Measurements from ENCODE around the gene RABGAP1L.

RABGAP1L gene

GRCh38 chr1:174197088-174197487 is 37.8 kb downstream of the RABGAP1L start:
- in situ Hi-C loops (cut with MboI; ENCODE audit: low sequenced_read_pairs) = no loop called here

- in situ Hi-C loops (cut with MboI; ENCODE audit: low sequenced_read_pairs) = no loop called here
Measured at GRCh38 chr1:174197547-174197946, 38.2 kb downstream of the RABGAP1L start.

- in situ Hi-C loops (cut with MboI; ENCODE audit: low sequenced_read_pairs) = no loop called here
Measured at GRCh38 chr1:174198202-174198601, 38.9 kb downstream of the RABGAP1L start.

- in situ Hi-C loops (cut with MboI; ENCODE audit: low sequenced_read_pairs) = loop anchor here (25.0 kb wide), 1 partner anchor 213 kb away; no protein-coding TSS in a partner anchor
Measured at GRCh38 chr1:174200746-174201145, 41.4 kb downstream of the RABGAP1L start.

GRCh38 chr1:174204697-174205308 is 45.5 kb downstream of the RABGAP1L start:
- in situ Hi-C loops (cut with MboI; ENCODE audit: low sequenced_read_pairs) = loop anchor here (25.0 kb wide), 1 partner anchor 218 kb away; no protein-coding TSS in a partner anchor

- in situ Hi-C loops (cut with MboI; ENCODE audit: low sequenced_read_pairs) = loop anchor here (25.0 kb wide), 1 partner anchor 219 kb away; no protein-coding TSS in a partner anchor
Measured at GRCh38 chr1:174206148-174206836, 47.0 kb downstream of the RABGAP1L start.

GRCh38 chr1:174209347-174210187 is 50.2 kb downstream of the RABGAP1L start:
- in situ Hi-C loops (cut with MboI; ENCODE audit: low sequenced_read_pairs) = loop anchor here (25.0 kb wide), 1 partner anchor 222 kb away; no protein-coding TSS in a partner anchor

- in situ Hi-C loops (cut with MboI; ENCODE audit: low sequenced_read_pairs) = loop anchor here (25.0 kb wide), 1 partner anchor 224 kb away; no protein-coding TSS in a partner anchor
Measured at GRCh38 chr1:174211486-174211885, 52.2 kb downstream of the RABGAP1L start.

GRCh38 chr1:174215766-174216165 is 56.4 kb downstream of the RABGAP1L start:
- in situ Hi-C loops (cut with MboI; ENCODE audit: low sequenced_read_pairs) = loop anchor here (25.0 kb wide), 1 partner anchor 228 kb away; no protein-coding TSS in a partner anchor

GRCh38 chr1:174217248-174217647 is 57.9 kb downstream of the RABGAP1L start:
- in situ Hi-C loops (cut with MboI; ENCODE audit: low sequenced_read_pairs) = loop anchor here (25.0 kb wide), 1 partner anchor 230 kb away; no protein-coding TSS in a partner anchor

- in situ Hi-C loops (cut with MboI; ENCODE audit: low sequenced_read_pairs) = loop anchor here (25.0 kb wide), 1 partner anchor 231 kb away; no protein-coding TSS in a partner anchor
Measured at GRCh38 chr1:174217787-174218574, 58.7 kb downstream of the RABGAP1L start.

GRCh38 chr1:174218983-174219382 is 59.7 kb downstream of the RABGAP1L start:
- in situ Hi-C loops (cut with MboI; ENCODE audit: low sequenced_read_pairs) = loop anchor here (25.0 kb wide), 1 partner anchor 232 kb away; no protein-coding TSS in a partner anchor

- in situ Hi-C loops (cut with MboI; ENCODE audit: low sequenced_read_pairs) = loop anchor here (25.0 kb wide), 1 partner anchor 232 kb away; no protein-coding TSS in a partner anchor
Measured at GRCh38 chr1:174219606-174220370, 60.5 kb downstream of the RABGAP1L start.

- in situ Hi-C loops (cut with MboI; ENCODE audit: low sequenced_read_pairs) = loop anchor here (25.0 kb wide), 1 partner anchor 234 kb away; no protein-coding TSS in a partner anchor
Measured at GRCh38 chr1:174221681-174222080, 62.4 kb downstream of the RABGAP1L start.

- in situ Hi-C loops (cut with MboI; ENCODE audit: low sequenced_read_pairs) = loop anchor here (25.0 kb wide), 1 partner anchor 235 kb away; no protein-coding TSS in a partner anchor
Measured at GRCh38 chr1:174222166-174222949, 63.0 kb downstream of the RABGAP1L start.

GRCh38 chr1:174224641-174225040 is 65.3 kb downstream of the RABGAP1L start:
- in situ Hi-C loops (cut with MboI; ENCODE audit: low sequenced_read_pairs) = loop anchor here (25.0 kb wide), 1 partner anchor 237 kb away; no protein-coding TSS in a partner anchor

- in situ Hi-C loops (cut with MboI; ENCODE audit: low sequenced_read_pairs) = no loop called here
Measured at GRCh38 chr1:174225499-174226204, 66.3 kb downstream of the RABGAP1L start.

GRCh38 chr1:174230399-174230798 is 71.1 kb downstream of the RABGAP1L start:
- in situ Hi-C loops (cut with MboI; ENCODE audit: low sequenced_read_pairs) = no loop called here

Measured in HL-60/S4 treated with phorbol 12-myristate 13-acetate at 8.2 ng/mL for 4 days and 3 days (cell line).